Activated T-cell treated with anti-CD3 and anti-CD28 coated beads, Interleukin-2, amount 50 U/mL, for 24 hours (primary cell): ENCODE results near the gene CCDC149.
"Not testable (repeated sequence)": the region's sequence is repeated elsewhere in the genome, so short reads cannot be mapped to it uniquely, and the experiment has no call there.

Experiments
- DNase-seq: peaks from one replicate; pipeline ENCODE4 v3.0.0-alpha.2; 2020
- H3K27ac Mint-ChIP-seq: 2 replicates; pipeline ENCODE4 v1.8.0; 2020; ENCODE audit warnings: mild to moderate bottlenecking, mixed read lengths
- H3K27me3 Mint-ChIP-seq: 2 replicates; pipeline ENCODE4 v1.8.0; 2020; ENCODE audit warnings: mixed read lengths
- H3K36me3 Mint-ChIP-seq: 2 replicates; pipeline ENCODE4 v1.8.0; 2020; ENCODE audit warnings: low read depth, mixed read lengths
- H3K4me1 Mint-ChIP-seq: 2 replicates; pipeline ENCODE4 v1.8.0; 2020; ENCODE audit warnings: low read depth, mixed read lengths
- H3K4me3 Mint-ChIP-seq: 2 replicates; pipeline ENCODE4 v1.8.0; 2020; ENCODE audit warnings: mild to moderate bottlenecking, moderate library complexity, mixed read lengths
- H3K9me3 Mint-ChIP-seq: 2 replicates; pipeline ENCODE4 v1.8.0; 2020; ENCODE audit warnings: mixed read lengths

The CCDC149 gene

DNA sequence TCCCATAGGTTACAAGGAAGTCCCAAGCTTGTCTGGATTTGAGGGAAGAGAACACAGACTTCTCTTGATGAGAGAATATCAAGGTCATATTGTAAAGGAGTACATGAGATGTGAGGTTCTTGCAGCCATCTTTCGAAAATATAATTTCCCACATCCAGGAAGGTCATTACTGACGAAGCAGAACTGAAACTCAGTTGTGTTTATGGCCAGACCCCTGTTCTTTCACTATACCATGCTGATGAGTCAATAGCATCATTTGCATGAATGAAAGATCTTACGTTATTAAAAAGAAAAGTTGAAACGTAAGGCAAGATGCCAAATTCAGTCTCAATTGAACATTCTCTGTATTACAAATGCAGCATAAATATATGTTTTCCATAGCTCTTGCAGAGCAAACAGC, 14.2 kb upstream of the CCDC149 start:
- H3K27ac Mint-ChIP-seq: no peak overlapping the region
- H3K9me3 Mint-ChIP-seq: no peaks in the 10 kb centered on the region
- no peak for DNase-seq
- H3K36me3 Mint-ChIP-seq: no peaks in the 10 kb centered on the region
- peaks cover 3% of the 10 kb centered on the region for H3K27me3 Mint-ChIP-seq
- no peak overlapping the region for H3K4me3 Mint-ChIP-seq
- H3K4me1 Mint-ChIP-seq: no peaks in the 10 kb centered on the region

DNA sequence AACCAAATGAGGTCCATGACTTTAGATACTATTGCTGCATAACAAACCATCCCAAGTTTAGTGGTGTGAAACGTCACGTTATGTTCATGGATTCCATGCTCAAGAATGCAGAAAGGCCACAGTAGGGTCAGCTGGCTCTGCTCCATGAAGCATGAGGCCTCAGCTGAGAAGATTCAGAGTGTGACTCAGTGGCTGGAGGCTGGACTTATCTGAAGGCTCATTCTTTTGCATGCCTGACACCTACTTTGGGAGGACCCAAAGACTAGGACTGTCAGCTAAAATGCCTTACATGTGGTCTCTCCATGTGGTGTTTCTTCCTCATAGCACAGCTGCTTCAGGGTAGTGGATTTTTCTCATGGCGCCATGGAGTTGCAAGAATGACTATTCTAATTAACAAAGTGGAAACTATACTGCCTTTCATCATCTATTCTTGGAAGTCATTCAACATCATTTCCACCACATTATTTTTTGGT, 11.5 kb upstream of the CCDC149 start:
- Mint-ChIP-seq H3K27me3 (peaks cover 3% of the 10 kb centered on the region), H3K9me3 (peaks cover 5% of the 10 kb centered on the region), H3K4me1 (no peaks in the 10 kb centered on the region), H3K36me3 (no peaks in the 10 kb centered on the region), H3K27ac (no peak overlapping the region), H3K4me3 (no peak overlapping the region)
- DNase-seq: no peak

DNA sequence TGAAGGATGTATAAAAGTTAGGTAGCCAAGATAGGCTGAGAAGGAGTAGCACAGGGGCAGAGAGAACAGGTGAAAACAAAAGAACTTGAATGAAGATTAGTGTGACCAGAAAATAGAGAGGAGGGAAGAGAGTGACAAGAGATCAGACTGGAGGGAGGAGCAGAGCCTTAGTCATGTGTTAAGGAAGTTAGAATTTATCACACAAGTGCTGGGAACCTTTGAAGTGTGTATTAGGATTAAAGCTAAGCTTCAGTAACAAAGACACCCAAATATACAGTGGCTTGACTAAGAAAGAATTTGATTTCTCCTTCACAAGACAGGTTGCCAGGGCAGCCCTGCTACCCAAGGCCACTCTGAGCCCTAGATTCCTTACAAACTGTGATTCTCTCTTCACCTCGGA, 10.7 kb upstream of the CCDC149 start:
- peaks cover 7% of the 10 kb centered on the region for H3K9me3 Mint-ChIP-seq
- no peaks in the 10 kb centered on the region for H3K4me1 Mint-ChIP-seq
- no peaks in the 10 kb centered on the region for H3K36me3 Mint-ChIP-seq
- DNase-seq: no peak
- H3K4me3 Mint-ChIP-seq: no peak overlapping the region
- H3K27ac Mint-ChIP-seq: no peak overlapping the region
- H3K27me3 Mint-ChIP-seq: peaks cover 5% of the 10 kb centered on the region

DNA sequence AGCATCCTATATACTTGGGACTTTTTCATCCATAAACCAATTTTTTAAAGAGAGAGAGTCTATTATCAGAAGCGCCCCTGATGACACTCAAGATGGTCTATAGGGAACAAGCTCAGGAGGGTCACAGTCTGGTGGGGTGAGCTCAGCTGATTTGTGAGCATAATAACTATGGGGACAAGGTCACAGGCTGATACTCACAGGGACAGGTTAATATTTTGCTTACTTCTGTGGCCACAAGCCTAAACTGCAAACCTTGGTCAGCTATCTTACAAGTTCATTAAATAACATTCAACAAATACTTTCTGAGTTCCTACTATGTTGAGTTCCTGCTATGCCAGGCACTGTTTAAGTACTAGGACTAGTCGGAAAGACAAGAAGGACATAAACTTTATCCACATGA, 10.2 kb upstream of the CCDC149 start:
- Mint-ChIP-seq H3K27me3 (peaks cover 5% of the 10 kb centered on the region), H3K27ac (no peak overlapping the region), H3K4me1 (no peaks in the 10 kb centered on the region), H3K9me3 (peaks cover 7% of the 10 kb centered on the region), H3K36me3 (no peaks in the 10 kb centered on the region), H3K4me3 (no peak overlapping the region)
- DNase-seq: no peak

DNA sequence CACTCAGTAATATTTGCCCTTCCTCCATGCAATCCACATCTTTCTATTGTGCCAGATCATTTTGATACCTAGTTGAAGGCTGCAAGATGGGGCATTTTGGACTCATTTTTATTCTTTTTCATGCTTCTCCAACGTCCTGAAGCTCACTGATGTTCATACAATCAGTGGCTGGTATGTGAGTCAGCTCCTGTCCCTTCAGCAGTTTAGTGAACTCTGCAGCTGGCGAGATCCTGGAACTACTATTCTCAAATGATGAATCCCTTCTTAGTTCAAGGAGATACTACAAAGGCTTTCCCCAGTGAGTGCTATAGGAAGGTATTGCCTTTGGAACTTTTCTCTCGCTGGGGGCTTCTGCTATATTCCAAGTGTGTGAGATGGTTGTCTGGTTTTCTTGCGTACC, 9.6 kb upstream of the CCDC149 start:
- H3K9me3 Mint-ChIP-seq: peaks cover 7% of the 10 kb centered on the region
- H3K27me3 Mint-ChIP-seq: peaks cover 7% of the 10 kb centered on the region
- no peak overlapping the region for H3K4me3 Mint-ChIP-seq
- no peak overlapping the region for H3K27ac Mint-ChIP-seq
- DNase-seq: no peak
- H3K36me3 Mint-ChIP-seq: no peaks in the 10 kb centered on the region
- H3K4me1 Mint-ChIP-seq: no peaks in the 10 kb centered on the region

DNA sequence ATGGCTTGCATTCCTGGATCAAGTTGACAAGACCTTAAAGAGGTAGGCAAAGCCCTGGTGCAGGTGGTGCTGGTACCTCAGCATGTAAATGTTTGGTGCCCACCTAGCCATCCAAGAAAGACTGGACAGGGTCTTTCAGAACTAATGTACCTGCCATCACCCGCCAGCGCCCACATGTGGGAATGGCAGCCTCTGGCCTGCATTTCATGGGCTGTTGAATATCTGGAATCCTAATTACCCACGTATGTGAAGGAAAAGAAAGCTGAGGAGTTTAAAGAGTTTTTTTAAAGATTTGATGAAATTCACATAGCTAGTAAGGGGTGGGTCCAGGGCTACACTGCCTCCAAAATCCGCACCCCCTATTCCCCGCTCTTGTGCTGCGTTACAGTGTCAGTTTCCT, 8.6 kb upstream of the CCDC149 start:
- DNase-seq: no peak
- Mint-ChIP-seq H3K4me1 (no peaks in the 10 kb centered on the region), H3K27me3 (peaks cover 12% of the 10 kb centered on the region), H3K36me3 (no peaks in the 10 kb centered on the region), H3K9me3 (peaks cover 7% of the 10 kb centered on the region), H3K4me3 (no peak overlapping the region), H3K27ac (no peak overlapping the region)

DNA sequence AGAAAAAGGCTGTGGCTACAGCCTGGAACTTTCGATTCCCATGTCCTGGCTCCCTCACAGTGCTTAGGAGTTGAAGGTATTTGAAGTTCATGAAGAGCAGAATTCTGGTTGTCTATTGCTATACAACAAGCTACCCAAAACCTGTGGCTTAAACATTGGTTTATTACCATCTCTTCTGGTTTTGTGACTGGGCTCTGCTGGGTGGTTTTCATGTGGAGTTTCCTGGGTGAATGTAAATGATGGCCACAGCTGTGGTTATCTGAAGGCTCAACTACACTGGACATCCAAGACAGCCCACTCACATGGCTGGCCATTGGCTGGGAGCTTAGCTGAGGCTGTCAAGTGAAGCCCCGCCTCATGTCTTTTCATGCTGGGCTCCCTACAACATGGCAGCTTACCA, 7.2 kb upstream of the CCDC149 start:
- no peaks in the 10 kb centered on the region for H3K4me1 Mint-ChIP-seq
- no peak for DNase-seq
- H3K4me3 Mint-ChIP-seq: no peak overlapping the region
- H3K27ac Mint-ChIP-seq: no peak overlapping the region
- no peaks in the 10 kb centered on the region for H3K36me3 Mint-ChIP-seq
- peaks cover 16% of the 10 kb centered on the region for H3K27me3 Mint-ChIP-seq
- peaks cover 7% of the 10 kb centered on the region for H3K9me3 Mint-ChIP-seq

DNA sequence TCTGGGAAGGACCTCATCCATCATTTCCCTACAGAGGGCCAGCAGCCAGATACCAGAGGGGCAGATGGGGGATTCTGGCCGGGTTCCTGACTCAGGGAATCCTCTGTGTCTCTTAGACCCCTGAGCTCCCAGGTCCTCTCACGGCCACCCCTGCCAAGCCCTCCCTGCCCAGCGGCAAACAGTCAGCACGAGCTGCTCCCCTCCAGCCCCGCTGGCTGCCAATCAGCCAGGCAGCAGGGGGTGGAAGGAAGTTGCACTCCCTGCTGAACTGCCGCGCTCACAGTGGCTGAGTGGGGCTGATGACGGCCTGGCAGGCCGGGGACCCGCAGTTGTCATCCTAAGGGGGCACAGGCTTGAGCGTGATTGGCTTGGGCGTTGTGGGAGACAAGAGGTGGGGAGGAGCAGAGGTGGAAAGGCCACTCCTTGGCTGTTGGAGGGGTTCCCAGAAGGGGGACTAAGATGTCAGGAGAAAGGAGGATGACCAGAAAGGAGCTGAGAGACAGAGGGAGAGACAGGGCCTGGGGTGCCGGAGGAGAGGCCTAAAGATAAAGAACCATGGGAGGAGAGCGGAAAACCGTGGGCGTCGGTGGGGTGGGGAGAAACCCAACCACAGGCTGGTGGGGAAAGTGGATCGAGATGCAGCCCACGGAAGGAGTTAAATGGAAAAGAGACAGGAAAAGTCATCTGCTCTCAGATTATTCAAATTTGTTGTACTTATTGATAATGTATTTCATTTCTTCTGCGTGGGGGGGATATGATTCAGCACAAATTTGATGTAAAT, 4.4 kb upstream of the CCDC149 start:
- Mint-ChIP-seq H3K4me1 (peaks cover 2% of the 10 kb centered on the region), H3K9me3 (peaks cover 7% of the 10 kb centered on the region), H3K36me3 (no peaks in the 10 kb centered on the region), H3K27ac (no peak overlapping the region), H3K27me3 (peaks cover 34% of the 10 kb centered on the region), H3K4me3 (no peak overlapping the region)
- no peak for DNase-seq

DNA sequence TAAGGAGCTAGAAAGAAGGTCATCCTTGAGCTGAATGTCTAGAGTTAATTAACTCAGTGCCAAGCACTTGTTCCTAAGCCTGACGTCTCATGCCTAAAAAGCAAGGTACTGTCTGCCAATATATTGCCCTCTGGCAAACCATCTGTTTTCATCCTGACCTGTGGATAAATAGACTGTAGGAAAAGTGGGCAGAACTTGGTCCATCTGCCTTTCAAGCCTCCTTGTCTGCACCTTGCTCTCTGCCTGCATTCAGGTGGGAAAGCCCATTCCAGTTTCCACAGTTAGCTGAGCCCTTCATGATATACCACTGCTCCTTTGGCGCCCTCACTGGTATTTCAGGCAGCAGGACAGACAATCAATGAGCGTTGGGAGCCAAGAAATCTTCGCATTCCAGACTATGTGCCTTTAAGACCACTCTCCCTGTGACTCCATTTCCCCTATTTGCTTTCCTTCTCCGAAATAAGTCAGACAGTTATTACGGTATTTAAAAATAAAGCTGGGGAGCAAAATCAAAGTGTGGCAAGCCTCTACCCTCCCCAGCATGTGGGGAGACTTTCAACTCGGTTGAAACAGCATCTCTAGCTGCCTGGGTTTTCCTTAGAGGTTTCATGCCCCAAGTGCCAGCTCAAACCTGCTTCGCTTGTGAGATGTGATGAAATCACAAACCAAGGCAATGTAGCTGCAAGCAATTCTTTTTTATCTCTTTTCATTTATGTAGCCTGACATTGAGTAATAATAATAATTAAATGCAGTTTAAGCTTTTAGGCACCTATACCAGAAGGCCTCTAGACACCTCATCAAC, 2.5 kb upstream of the CCDC149 start:
- H3K27ac Mint-ChIP-seq: no peak overlapping the region

DNA sequence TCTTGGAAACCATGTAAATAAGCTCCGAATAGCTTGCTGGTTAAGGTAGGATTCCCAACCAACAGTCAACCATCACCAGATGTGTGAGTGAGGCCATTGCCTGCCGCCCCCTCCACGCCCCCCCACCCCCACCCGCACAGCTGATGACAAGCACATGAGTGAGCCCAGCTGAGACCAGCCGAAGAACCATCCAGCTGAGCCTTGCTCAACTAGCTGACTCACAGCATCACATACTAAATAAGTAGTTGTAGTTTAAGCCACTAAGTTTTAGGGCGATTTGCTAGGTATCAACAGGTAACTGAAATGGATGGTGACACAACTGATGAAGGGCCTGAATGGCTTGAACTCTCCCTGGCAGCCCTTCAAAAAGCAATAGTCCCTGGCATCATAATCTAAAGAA, 1.6 kb upstream of the CCDC149 start:
- peaks cover 54% of the 10 kb centered on the region for H3K27me3 Mint-ChIP-seq
- H3K9me3 Mint-ChIP-seq: peaks cover 9% of the 10 kb centered on the region
- H3K4me1 Mint-ChIP-seq: peaks cover 2% of the 10 kb centered on the region
- no peak overlapping the region for H3K4me3 Mint-ChIP-seq
- no peak for DNase-seq
- H3K27ac Mint-ChIP-seq: no peak overlapping the region
- H3K36me3 Mint-ChIP-seq: no peaks in the 10 kb centered on the region

More for the DNA sequence above, 2.5 kb upstream of the CCDC149 start:
- Mint-ChIP-seq H3K9me3 (peaks cover 7% of the 10 kb centered on the region), H3K27me3 (peaks cover 51% of the 10 kb centered on the region), H3K4me1 (peaks cover 2% of the 10 kb centered on the region), H3K36me3 (no peaks in the 10 kb centered on the region), H3K4me3 (no peak overlapping the region)
- no peak for DNase-seq

DNA sequence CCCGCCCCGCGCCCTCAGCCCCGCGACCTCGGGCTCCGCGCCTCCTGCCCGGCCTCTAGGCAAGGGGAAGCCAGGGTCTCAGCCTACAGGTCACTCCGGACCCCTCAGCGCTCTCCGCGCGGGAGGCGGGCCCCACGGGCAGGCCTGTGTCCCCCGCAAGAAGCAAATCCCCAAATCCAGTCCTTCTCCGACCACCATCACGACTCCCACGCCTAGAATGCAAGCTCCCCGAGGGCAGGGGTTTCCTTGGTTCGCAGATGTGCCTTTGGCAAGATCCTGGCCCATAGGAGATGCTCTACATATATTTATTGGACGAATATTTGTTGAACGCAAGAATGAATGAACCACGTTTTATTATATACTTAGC, 260 bp upstream of the CCDC149 start:
- Mint-ChIP-seq H3K4me1 (peaks cover 2% of the 10 kb centered on the region), H3K27me3 (peaks cover 52% of the 10 kb centered on the region), H3K36me3 (no peaks in the 10 kb centered on the region), H3K4me3 (peak overlapping the region; percentile 44), H3K27ac (no peak overlapping the region), H3K9me3 (peaks cover 6% of the 10 kb centered on the region)
- no peak for DNase-seq

DNA sequence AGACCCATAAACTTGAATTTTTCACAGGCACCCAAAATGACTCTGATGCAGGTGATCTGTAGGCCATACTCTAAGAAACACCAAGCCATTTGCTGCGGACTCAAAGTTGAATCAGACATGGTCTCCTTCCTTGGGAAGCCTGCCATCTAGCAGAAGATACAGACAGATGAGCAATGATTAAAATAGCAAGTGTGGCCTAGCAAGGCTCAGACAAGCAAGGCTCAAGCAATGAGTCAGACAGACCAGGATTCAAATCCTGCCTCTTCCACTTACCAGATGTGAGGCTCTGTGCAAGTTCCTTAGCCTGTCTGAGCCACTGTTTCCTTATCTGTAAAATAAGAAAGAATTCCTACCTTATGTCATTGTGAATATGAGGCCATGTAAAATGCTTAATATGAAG, 2.3 kb downstream of the CCDC149 start:
- H3K27me3 Mint-ChIP-seq: peaks cover 42% of the 10 kb centered on the region
- no peak for DNase-seq
- no peaks in the 10 kb centered on the region for H3K36me3 Mint-ChIP-seq
- peaks cover 6% of the 10 kb centered on the region for H3K9me3 Mint-ChIP-seq
- H3K4me1 Mint-ChIP-seq: peaks cover 2% of the 10 kb centered on the region
- no peak overlapping the region for H3K27ac Mint-ChIP-seq
- no peak overlapping the region for H3K4me3 Mint-ChIP-seq

DNA sequence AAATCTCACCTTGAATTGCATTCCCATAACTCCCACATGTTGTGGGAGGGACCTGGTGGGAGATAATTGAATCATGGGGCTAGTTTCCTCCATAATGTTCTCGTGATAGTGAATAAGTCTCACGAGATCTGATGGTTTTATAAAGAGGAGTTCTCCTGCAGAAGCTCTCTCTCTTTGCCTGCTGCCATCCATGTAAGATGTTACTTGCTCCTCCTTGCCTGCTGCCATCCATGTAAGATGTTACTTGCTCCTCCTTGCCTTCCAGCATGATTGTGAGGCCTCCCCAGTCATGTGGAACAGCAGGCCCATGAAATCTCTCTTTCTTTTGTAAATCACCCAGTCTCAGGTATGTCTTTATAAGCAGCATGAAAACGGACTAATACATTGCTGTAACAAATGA, 3.2 kb downstream of the CCDC149 start:
- not testable (repeated sequence) for H3K27ac Mint-ChIP-seq, H3K4me3 Mint-ChIP-seq, H3K9me3 Mint-ChIP-seq, H3K36me3 Mint-ChIP-seq, H3K4me1 Mint-ChIP-seq, DNase-seq
- H3K27me3 Mint-ChIP-seq: peaks cover 35% of the 10 kb centered on the region

DNA sequence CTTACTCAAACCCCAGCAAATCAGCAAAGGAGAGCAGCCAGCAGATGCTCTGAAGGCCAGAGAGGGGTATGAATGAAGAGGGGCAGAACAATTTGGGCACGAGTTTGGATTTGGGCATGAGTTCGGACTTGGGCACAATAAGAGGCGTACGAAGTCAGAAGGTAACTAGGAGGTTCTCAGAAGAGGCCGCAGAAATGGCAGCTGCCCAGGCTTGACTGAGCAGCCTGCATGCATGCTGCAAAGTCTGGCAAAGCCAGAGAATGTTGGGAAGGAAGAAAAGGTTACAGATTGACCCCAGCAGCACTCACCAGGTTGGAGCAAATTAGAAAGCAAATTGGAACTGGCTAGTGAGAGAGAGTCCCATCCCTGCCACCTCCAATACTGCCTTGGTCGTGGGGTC, 15.2 kb downstream of the CCDC149 start:
- Mint-ChIP-seq H3K27me3 (no peaks in the 10 kb centered on the region), H3K36me3 (no peaks in the 10 kb centered on the region), H3K4me3 (no peak overlapping the region), H3K27ac (no peak overlapping the region), H3K4me1 (no peaks in the 10 kb centered on the region), H3K9me3 (no peaks in the 10 kb centered on the region)
- DNase-seq: no peak

DNA sequence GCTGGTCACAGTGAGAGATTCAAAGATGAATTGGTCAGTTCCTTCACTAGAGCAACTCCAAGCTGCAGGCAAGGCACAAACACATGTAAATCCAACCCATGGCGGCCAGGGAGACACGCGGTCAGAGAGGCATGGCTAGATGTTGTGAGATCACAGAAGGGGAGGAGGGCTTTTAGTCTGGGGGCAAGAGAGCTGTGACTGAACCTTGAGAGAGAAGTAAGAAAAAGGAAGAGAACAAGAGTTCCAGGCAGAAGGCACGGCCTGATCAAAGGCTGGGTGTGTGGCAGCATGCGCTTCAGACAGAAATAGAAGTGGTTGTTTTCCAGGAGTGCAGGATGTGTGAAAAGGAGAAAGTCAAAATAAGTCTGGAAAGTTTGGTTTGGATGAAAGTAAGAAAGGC, 15.9 kb downstream of the CCDC149 start:
- Mint-ChIP-seq H3K27ac (no peak overlapping the region), H3K9me3 (no peaks in the 10 kb centered on the region), H3K4me3 (no peak overlapping the region), H3K4me1 (no peaks in the 10 kb centered on the region), H3K27me3 (no peaks in the 10 kb centered on the region), H3K36me3 (no peaks in the 10 kb centered on the region)
- DNase-seq: no peak
